GM23338 (cell line): Measurements from ENCODE around the gene NAA10.

Experiments used
- CREB1 ChIP-seq: fragments of 250-450 bp; sonication (Bioruptor Pico); IDR thresholded peaks from 2 replicates; pipeline ENCODE4 v1.5.0; 2020; ENCODE audit warnings: low read depth, mild to moderate bottlenecking, moderate library complexity
- CTCF ChIP-seq, 2 experiments: fragments of 200-600 bp in 1 of 2; sonication (generic) in 1 of 2; conservative IDR thresholded peaks; 2 replicates each; pipeline versions ENCODE4 v1.5.1 to v1.6.1; 2016 to 2017; ENCODE audit warnings: antibody characterized with exemption in 2 of 2, low read depth in 2 of 2, mild to moderate bottlenecking in 2 of 2, moderate library complexity in 1 of 2
- EZH2phosphoT487 ChIP-seq: fragments of 200-600 bp; sonication (generic); IDR thresholded peaks from one replicate; pipeline ENCODE4 v1.8.1; 2018; ENCODE audit warnings: antibody characterized with exemption; ENCODE audit not compliant: unreplicated experiment
- POLR2AphosphoS5 ChIP-seq: IDR thresholded peaks from 2 replicates; pipeline ENCODE4 v1.6.1; 2016; ENCODE audit warnings: antibody characterized with exemption, low read depth
- REST ChIP-seq: IDR thresholded peaks from one replicate; pipeline ENCODE4 v1.6.1; 2018; ENCODE audit warnings: antibody characterized with exemption; ENCODE audit not compliant: unreplicated experiment

- no peak for TF ChIP-seq CTCF (conservative IDR thresholded peaks at IDR 0.05; ENCODE audit: low read depth in 2 of 2)
- no peak for TF ChIP-seq CREB1 (CRISPR knock-in tag)
- TF ChIP-seq EZH2phosphoT487, result no peak
- no peak for TF ChIP-seq POLR2AphosphoS5
- TF ChIP-seq REST, result no peak
Observed at GRCh38 chrX:153933748-153934147, 1.1 kb downstream of the NAA10 start.
